Stimulated activated CD4-positive, alpha-beta T cell treated with anti-CD3 and anti-CD28 coated beads, Interleukin-15, amount 100 ng/mL, for 1 hour (primary cell): ENCODE results near the gene PPA2.

Source experiments
- DNase-seq, 2 donors: peaks; one replicate each; pipeline ENCODE4 v3.0.0-alpha.2; 2020; ENCODE audit warnings: low read depth in 1 of 2, low spot score in 1 of 2

PPA2 gene

DNA sequence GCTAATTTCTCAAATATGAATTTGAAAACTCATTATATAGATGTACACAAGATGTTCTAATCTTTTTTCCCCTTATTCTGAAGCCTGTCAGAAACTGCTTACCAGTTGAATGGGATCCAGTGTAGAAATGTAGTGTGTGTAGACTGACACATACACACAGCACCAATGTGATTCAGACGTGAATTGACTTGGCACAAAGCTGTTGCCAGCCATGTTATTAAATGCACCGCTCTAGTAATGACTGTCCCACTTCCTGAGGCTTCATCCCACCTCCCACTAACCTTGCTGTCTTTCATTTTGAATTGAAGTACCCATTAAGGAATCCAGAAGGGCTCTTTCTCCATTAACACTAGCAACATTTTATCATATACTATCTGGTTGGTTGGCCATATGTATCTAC is 146.6 kb downstream of the PPA2 start:
- no peak for DNase-seq
